Stimulated activated CD8-positive, alpha-beta memory T cell treated with anti-CD3 and anti-CD28 coated beads, Interleukin-4, amount 100 ng/mL, for 1 hour (primary cell): Measurements from ENCODE around the gene MSI2.

ENCODE experiments used
- DNase-seq, 2 donors: peaks; one replicate each; pipeline ENCODE4 v3.0.0-alpha.2; 2020; ENCODE audit warnings: low read depth in 2 of 2, low spot score in 1 of 2

Gene MSI2

GRCh38 chr17:57363998-57364643 is 107.8 kb downstream of the MSI2 start:
- no peak for DNase-seq

GRCh38 chr17:57365420-57365819 is 109.1 kb downstream of the MSI2 start:
- DNase-seq: no peak

GRCh38 chr17:57366177-57366557 is 109.8 kb downstream of the MSI2 start:
- no peak for DNase-seq

- no peak for DNase-seq
Measured at GRCh38 chr17:57366558-57367351, 110.4 kb downstream of the MSI2 start.

GRCh38 chr17:57368637-57369336 is 112.5 kb downstream of the MSI2 start:
- DNase-seq: no peak

- no peak for DNase-seq
Measured at GRCh38 chr17:57369509-57369945, 113.2 kb downstream of the MSI2 start.

- no peak for DNase-seq
Measured at GRCh38 chr17:57370037-57370581, 113.8 kb downstream of the MSI2 start.

- DNase-seq: no peak
Measured at GRCh38 chr17:57370619-57371018, 114.3 kb downstream of the MSI2 start.

GRCh38 chr17:57372156-57372555 is 115.8 kb downstream of the MSI2 start:
- DNase-seq: no peak

GRCh38 chr17:57373048-57373447 is 116.7 kb downstream of the MSI2 start:
- no peak for DNase-seq

GRCh38 chr17:57373756-57374155 is 117.4 kb downstream of the MSI2 start:
- DNase-seq: no peak

GRCh38 chr17:57375040-57375769 is 118.9 kb downstream of the MSI2 start:
- no peak for DNase-seq

- no peak for DNase-seq
Measured at GRCh38 chr17:57375770-57376225, 119.5 kb downstream of the MSI2 start.

- no peak for DNase-seq
Measured at GRCh38 chr17:57377094-57377493, 120.8 kb downstream of the MSI2 start.

- DNase-seq: no peak
Measured at GRCh38 chr17:57379237-57379894, 123.0 kb downstream of the MSI2 start.

- DNase-seq: no peak
Measured at GRCh38 chr17:57379895-57380434, 123.6 kb downstream of the MSI2 start.

- DNase-seq: no peak
Measured at GRCh38 chr17:57381498-57381897, 125.2 kb downstream of the MSI2 start.

GRCh38 chr17:57384219-57384618 is 127.9 kb downstream of the MSI2 start:
- DNase-seq: no peak

GRCh38 chr17:57385975-57386374 is 129.7 kb downstream of the MSI2 start:
- no peak for DNase-seq

- no peak for DNase-seq
Measured at GRCh38 chr17:57387575-57387974, 131.3 kb downstream of the MSI2 start.
